ENCODE data around the gene RP2. TPM values are rescaled to one million over a fixed set of nuclear protein-coding genes. Genes with fewer than 3 reads are reported as not detected.

RP2 gene
- 3.3 TPM for total RNA-seq
- long read RNA-seq, transcript RP2-201 (5 exons, 3,803 nt) = major isoform, 9 of 11 reads
- long read RNA-seq, partial matches to known transcripts = 1 of 11 reads
- long read RNA-seq, other reads (novel, unspliced or antisense) = 1 of 11 reads

DNA sequence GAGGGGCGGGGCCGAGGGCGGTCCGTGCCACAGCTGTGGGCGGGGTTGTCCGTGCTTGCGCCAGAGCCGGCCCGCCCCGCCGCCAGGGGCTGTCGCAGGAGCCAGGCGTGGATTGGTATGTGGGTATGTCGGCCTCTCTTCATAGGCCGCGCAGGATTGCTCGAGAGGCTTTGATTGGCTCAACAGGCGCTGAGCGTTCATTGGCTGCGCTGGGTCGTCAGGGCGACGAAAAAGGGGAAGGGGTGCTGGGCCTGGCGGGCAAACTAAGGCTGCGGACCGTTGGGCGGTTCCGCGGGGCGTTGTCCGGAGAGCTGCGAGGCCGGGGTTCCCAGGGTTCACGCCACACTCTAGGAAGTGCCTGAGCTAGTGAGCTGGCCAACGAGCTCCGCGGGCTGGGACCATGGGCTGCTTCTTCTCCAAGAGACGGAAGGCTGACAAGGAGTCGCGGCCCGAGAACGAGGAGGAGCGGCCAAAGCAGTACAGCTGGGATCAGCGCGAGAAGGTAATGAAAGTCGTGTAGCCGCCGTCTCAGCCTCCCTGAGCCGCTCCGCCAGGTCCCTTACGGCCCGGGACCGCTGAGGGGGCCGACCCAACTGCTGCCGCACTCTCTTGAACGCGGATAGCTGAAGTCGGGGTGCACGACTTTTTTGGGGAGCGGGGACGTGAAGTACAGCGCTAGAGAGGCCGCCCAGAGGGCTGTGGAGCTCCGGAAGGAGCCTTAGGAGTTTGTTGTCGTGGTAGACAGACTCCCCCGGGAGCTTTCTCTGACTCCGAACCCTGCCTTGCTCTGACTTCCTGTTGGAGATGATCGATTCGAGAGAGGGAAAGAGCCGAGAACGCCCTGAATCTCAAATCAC lies at the start of gene RP2:
Gene RP2 (plus strand): TSS at position 343 of the 857 bp plus-strand sequence. CDS start 58 bp downstream, at position 401.
- Histone ChIP-seq H3K9me3 (replicated peaks) (no peaks in the 10 kb centered on the region), H3K36me3 (no peaks in the 10 kb centered on the region), H3K27ac (replicated peaks) (peak within 1 kb of the TSS; percentile 90), H3K4me3 (peak within 1 kb of the TSS; percentile 85), H3K27me3 (ENCODE audit: low read depth) (no peaks in the 10 kb centered on the region), H3K4me1 (peaks cover 31% of the 10 kb centered on the region)
- TF ChIP-seq, protein P1, sequence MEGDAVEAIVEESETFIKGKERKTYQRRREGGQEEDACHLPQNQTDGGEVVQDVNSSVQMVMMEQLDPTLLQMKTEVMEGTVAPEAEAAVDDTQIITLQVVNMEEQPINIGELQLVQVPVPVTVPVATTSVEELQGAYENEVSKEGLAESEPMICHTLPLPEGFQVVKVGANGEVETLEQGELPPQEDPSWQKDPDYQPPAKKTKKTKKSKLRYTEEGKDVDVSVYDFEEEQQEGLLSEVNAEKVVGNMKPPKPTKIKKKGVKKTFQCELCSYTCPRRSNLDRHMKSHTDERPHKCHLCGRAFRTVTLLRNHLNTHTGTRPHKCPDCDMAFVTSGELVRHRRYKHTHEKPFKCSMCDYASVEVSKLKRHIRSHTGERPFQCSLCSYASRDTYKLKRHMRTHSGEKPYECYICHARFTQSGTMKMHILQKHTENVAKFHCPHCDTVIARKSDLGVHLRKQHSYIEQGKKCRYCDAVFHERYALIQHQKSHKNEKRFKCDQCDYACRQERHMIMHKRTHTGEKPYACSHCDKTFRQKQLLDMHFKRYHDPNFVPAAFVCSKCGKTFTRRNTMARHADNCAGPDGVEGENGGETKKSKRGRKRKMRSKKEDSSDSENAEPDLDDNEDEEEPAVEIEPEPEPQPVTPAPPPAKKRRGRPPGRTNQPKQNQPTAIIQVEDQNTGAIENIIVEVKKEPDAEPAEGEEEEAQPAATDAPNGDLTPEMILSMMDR (IDR thresholded peaks at IDR 0.05; ENCODE audit: borderline replicate concordance) = peak; percentile 46
- peak; percentile 90 for DNase-seq
- intact Hi-C loops (cut with micrococcal nuclease) = loop anchor here (5.0 kb wide), 1 partner anchor 130 kb away; no protein-coding TSS in a partner anchor

DNA sequence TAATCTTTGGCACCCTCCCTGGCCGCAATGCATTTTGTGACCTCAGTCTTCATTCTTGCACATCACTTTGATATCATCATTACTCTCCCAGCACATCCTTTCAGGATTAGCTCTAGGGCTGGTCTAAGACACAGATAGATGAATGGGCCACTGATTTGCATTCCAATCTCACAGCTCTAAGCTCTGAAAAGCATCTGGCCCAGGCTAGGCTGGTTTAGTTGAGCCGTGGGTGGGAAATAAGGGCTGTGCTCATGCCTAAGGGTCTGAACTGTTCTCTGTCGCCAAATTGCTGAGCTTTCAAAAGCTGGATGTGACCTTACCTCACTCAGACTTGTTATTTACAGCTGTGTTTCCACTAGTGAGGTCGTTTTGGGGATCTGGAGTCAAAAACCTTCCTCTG lies 47.9 kb upstream of the RP2 start:
- no peak overlapping the region for H3K27ac ChIP-seq (replicated peaks)
- no peaks in the 10 kb centered on the region for H3K4me1 ChIP-seq
- no peaks in the 10 kb centered on the region for H3K36me3 ChIP-seq
- intact Hi-C loops (cut with micrococcal nuclease) = no loop called here
- H3K27me3 ChIP-seq (ENCODE audit: low read depth) = no peaks in the 10 kb centered on the region
- no peak for DNase-seq
- TF ChIP-seq, protein P1 (IDR thresholded peaks at IDR 0.05; ENCODE audit: borderline replicate concordance) = no peak
- H3K9me3 ChIP-seq (replicated peaks) = no peaks in the 10 kb centered on the region
- no peak overlapping the region for H3K4me3 ChIP-seq

DNA sequence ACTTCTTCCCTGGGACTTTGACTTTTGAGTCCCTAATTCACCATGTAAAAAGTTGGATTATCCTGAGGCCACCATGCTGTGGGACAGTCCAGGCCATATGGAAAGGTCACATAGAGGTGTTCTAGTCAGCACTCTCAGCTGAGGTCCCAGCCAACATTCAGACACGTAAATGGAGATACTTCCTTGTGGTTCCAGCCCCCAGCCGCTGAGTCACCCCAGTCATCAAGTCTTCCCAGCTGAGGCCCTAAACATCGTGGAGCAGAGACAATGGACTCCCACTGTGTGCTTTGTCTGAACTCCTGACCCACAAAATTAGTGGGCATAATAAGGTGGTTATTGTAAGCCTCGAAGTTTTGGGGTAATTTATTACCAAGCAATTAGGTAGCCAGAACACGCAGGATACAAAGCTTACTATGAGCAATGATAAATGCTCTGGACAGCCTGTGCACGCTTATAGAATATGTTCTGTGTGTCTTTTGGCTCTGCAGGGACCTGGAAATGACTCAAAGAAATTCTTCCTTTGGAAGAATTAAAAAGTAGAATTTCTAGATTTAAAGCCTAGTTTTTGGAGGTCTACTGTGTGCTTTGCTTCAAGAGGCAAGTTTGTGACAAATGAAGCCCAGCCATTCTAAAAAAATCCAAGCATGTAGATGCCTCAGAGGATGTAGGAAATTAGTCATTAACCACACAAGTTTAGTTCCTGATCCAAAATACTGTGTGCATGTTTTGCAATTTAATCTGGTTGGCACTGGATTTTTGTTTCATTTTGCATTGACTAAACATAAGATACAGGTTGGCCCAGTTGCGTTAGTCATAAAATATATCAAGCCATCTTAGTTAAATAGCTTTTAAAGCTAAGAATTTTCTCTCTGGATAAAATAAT lies 44.7 kb upstream of the RP2 start:
- DNase-seq = no peak
- no peaks in the 10 kb centered on the region for H3K9me3 ChIP-seq (replicated peaks)
- H3K4me1 ChIP-seq = no peaks in the 10 kb centered on the region
- TF ChIP-seq, protein P1 (IDR thresholded peaks at IDR 0.05; ENCODE audit: borderline replicate concordance) = no peak
- H3K36me3 ChIP-seq = no peaks in the 10 kb centered on the region
- H3K4me3 ChIP-seq = no peak overlapping the region
- H3K27ac ChIP-seq (replicated peaks) = no peak overlapping the region
- intact Hi-C loops (cut with micrococcal nuclease) = no loop called here
- no peaks in the 10 kb centered on the region for H3K27me3 ChIP-seq (ENCODE audit: low read depth)

- no peak overlapping the region for H3K27ac ChIP-seq (replicated peaks)
- no peaks in the 10 kb centered on the region for H3K9me3 ChIP-seq (replicated peaks)
- DNase-seq = no peak
- no peaks in the 10 kb centered on the region for H3K27me3 ChIP-seq (ENCODE audit: low read depth)
- TF ChIP-seq, protein P1 (IDR thresholded peaks at IDR 0.05; ENCODE audit: borderline replicate concordance) = no peak
- intact Hi-C loops (cut with micrococcal nuclease) = no loop called here
- no peaks in the 10 kb centered on the region for H3K4me1 ChIP-seq
- no peak overlapping the region for H3K4me3 ChIP-seq
- no peaks in the 10 kb centered on the region for H3K36me3 ChIP-seq
These were observed 44.0 kb upstream of the RP2 start for GRCh38 chrX:46792810-46793188.

- no peaks in the 10 kb centered on the region for H3K9me3 ChIP-seq (replicated peaks)
- H3K27ac ChIP-seq (replicated peaks) = no peak overlapping the region
- DNase-seq = no peak
- no peaks in the 10 kb centered on the region for H3K4me1 ChIP-seq
- no peaks in the 10 kb centered on the region for H3K27me3 ChIP-seq (ENCODE audit: low read depth)
- H3K4me3 ChIP-seq = no peak overlapping the region
- intact Hi-C loops (cut with micrococcal nuclease) = no loop called here
- H3K36me3 ChIP-seq = no peaks in the 10 kb centered on the region
- TF ChIP-seq, protein P1 (IDR thresholded peaks at IDR 0.05; ENCODE audit: borderline replicate concordance) = no peak
These were observed 43.3 kb upstream of the RP2 start for GRCh38 chrX:46793386-46794143.

Measured in left ventricle myocardium inferior (tissue), 1 donor.